CD4-positive, alpha-beta T cell treated with Interleukin-17A for 1 hour (primary cell): ENCODE data around the gene ZBTB24.
A peak's percentile ranks its signal among the peaks of the same experiment; 100 is the strongest.
"Not testable (repeated sequence)": the region's sequence is repeated elsewhere in the genome, so short reads cannot be mapped to it uniquely, and the experiment has no call there.

Experiments used
- DNase-seq: peaks from one replicate; pipeline ENCODE4 v3.0.0-alpha.2; 2020

Gene ZBTB24

DNA sequence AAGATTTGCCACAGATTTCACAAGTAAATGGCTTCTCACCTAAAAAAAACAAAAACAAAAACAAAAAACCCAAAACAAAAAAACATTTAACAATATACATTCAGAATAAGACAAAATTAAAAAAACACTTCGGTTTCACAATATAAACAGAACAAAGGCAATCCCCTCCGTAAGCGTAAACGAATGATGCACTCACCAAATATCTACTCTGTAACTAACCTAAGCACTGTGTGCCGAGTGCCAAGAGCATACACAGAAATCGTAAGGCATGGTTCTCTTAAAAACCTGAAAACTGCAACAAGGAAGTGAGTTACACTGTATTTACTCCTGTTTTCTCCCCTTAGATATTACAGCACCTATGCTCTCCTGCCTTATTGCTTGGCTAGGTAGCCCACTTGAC lies 15.3 kb downstream of the ZBTB24 start:
- no peak for DNase-seq

DNA sequence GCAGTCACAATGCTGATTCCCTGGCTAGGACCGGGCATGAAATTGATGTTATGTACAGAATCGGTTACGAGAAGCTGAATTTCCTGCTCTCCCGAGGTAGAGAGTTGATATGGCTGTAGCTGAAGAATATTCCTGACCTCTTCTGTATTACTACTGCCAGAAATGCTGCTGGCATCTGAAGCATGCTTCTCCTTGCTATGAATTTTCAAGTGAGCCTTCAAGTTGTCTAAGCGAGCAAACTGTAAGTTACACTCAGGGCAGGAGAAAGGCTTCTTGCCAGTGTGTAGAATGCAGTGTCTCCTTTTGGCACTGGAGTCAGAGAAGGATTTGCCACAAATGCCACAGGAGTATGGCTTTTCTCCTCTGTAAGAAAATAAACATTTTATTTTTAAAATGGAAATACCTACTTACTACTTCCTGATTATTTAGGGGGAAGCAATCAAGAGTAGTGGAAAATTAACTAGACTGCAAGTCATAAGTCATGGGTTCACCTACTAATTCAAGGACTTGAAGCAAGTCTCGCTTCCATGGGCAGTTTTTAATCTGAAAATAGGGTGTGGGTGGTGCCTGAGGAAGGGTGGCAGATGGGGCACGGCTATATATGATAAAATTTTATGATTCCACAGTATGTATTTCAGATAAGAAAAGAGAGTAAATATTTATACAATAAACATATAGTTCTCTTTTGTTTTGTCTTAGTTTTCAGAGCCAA lies 16.7 kb downstream of the ZBTB24 start:
- DNase-seq: no peak

DNA sequence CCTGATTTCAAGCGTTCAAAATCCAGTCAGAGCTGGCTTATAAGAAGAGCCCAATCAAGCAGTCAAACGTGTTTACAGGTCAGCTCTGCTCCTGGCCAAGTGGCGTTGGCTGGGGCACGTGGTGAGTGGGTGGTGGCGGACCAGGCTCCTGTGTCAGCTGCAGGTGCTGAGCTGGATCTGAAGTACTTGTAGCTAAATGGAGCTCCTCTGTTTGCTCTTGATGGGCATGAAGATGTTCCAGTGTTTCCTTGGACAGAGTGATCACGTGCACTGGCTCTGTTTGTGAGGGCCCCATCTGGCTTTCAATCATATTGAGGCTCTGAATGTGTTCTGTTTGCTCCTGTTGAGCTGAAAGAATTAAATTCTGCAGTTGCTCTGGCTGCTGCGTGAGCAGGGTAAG lies 17.2 kb downstream of the ZBTB24 start:
- no peak for DNase-seq

DNA sequence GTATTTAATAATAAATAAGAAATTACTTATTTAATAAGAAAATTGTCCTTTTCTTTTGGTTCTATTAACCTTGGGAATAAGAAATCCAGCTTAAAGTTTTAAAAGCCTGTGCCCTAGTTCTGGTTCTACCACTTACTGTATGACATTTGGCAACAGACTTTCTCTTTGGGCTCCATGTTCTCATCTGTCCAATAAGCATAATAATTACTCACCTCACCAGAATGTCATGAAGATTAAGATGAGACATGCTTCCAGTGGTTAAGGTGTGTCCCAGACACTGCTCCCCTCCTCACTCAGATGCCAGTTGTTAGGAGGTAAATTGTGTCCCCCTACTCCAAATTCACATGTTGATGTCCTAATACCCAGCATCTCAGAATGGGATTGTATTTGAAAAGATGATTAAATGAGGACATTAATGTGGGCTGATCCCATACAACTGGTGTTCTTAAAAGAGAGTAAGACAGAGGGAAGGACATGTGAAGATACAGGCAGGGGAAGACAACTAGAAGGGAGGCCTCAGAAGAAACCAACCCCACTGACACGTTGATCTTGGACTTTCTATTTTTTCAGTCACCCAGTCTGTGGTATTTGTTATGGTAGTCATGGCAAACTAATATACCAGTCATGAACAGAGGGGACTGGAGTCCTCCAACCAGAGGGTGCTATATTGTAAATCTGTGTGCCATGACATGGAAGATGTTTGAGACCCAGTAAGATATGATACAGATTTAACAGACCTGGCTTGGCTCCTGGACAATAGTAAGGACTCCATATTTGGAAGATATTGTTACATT lies 21.1 kb downstream of the ZBTB24 start:
- no peak for DNase-seq

DNA sequence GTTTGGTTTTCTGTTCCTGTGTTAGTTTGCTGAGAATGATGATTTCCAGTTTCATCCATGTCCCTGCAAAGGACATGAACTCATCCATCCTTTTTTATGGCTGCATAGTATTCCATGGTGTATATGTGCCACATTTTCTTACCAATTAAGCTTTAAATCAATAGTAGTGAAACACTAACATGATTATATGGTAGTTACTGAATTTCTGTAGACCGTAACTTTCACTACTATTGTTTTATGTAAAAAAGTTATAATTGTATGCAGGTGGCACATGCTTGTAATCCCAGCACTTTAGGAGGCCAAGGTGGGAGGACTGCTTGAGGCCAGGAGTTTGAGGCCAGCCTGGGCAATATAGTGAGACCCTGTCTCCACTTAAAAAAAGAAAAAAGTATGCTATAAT lies 21.8 kb downstream of the ZBTB24 start:
- not testable (repeated sequence) for DNase-seq

DNA sequence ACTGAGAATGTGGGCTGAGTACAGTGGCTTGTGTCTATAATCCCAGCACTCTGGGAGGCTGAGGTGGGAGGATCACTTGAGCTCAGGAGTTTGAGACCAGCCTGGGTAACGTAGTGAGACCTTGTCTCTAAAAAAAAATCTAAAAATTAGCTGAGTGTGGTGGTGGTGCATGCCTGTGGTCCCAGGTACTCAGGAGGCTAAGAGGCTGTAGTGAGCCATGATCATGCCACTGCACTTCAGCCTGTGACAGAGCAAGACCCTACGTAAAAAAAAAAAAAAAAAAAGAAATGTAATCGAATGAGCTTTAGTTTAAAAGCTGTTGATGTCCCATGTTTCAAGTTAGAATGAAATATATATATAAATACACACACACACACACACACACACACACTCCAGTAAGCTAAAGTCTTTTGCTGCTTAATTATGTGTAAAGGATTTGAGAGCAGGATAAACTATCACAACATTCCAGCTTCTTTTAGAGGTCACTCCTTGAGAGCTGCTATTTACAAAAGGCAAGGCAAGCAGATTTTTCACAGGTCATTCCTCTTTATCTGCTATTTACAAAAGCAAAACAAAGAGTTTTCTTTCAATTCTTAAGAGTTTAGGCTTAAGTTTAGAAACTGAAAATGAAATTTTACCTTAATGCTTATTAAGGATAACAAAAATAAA lies 22.7 kb downstream of the ZBTB24 start:
- DNase-seq: no peak

DNA sequence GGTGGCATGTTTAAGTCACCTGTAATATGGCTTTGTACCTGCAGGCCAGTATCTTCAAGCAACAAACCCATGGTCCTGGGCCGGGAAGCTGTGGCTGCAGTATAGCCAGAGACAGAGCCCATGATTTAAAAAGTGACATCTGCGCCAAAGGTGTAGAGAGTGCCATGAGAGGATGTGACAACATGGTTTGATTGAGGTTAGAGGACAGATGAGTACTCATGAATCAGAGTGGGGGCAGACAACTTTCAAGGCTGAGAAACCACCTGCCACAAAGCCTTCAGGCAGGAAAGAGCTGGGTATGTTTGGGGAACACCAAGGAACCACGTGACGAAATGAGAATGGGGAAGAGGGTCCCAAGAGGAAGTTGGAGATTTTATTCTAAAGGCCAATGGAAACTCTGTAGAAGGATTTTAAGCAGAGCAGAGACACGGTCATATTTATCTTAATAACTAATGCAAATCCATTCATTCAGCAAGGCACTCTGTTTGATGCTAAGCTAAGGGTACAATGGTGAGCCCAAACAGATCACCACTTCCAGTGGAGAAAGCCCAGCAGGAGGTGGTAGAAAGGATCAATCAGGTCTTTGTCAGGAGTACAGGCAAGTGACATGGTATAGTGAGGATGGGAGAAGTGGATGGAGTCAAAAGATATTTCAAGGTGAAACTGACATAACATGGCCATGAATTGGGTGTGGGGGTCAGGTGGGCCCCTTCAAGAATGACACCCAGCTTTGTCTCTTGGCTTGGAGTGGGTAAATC lies 24.1 kb downstream of the ZBTB24 start:
- peak; percentile 66 for DNase-seq

DNA sequence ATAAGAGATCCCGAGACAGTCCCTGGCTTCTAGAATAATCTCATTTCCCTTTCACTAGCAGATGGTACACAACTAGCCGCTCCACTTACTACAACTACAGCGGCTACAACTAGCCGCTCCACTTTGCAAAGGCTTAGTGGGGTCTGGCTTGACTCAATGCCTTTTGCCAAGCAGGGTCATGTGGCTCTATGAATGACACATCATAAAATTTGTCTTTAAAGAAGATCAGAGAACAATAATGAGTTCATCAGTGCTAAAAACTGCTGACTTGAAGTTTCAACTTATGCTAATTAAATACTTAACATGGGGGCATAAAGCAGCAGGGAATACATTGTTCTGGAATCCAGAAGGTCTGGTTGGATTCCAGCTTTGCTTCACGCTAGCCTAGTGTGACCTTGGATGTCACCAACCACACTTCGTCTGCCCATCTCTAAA lies 25.4 kb downstream of the ZBTB24 start:
- DNase-seq: no peak

DNA sequence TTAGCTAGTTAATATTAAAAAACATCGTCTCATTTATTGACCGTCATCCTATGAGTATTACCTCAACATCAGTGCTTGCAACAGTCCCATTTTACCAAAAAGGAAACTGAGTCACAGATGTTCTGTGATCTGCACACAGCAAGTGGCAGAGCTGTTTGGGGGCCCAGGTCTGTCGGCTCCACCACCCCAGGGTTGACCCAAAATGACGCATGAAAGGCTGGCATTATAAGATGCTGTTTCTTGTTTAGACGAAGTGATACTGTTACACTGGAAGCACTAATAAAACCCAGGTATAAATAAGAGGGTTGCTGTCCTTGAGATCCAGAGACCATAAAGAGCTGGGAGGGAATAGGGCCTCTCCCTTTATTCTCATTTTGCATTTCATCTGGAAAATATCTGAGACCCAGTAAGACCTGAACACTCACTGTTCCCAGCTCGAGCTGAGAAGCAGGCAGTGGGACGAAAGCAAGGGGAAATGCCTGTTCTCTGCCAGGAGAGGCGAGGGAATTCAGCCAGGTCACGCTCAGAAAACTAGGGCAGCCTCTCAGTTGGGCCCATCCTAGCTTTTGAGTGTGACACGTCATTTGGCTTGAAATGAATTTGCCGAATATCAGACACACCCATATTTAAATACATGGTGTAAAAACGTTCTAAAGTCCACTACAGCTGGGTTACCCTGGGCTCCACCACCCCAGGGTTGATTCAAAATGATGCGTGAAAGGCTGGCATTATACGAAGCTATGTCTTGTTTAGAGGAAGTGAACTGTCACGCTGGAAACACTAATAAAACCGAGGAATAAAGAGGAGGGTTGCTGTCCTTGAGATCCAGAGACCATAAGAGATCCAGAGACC lies 26.1 kb downstream of the ZBTB24 start:
- DNase-seq: no peak

DNA sequence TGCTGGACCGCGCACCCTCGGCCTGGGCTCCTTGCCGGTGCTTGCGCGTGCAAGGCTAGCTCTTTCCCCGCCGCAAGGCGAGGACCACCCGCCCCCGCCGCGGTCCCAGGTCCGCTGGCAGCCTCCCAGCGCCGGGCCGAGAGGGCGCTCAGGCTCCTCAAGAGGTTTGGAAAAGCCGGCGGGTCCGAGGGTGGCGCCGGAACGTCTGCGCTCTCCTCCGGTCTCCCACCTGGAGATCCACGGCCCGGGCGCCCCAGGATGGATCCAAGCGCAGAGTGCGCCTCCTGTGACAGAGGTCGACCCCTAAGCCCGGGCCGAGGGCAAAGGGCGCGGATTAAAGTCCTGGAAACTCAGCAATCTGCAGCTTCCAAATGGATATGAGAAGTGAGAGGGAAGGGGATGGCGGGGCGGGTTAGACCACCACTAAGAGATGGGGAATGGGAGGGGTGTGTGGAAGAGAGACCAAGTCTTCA lies 26.9 kb downstream of the ZBTB24 start:
- DNase-seq: no peak

DNA sequence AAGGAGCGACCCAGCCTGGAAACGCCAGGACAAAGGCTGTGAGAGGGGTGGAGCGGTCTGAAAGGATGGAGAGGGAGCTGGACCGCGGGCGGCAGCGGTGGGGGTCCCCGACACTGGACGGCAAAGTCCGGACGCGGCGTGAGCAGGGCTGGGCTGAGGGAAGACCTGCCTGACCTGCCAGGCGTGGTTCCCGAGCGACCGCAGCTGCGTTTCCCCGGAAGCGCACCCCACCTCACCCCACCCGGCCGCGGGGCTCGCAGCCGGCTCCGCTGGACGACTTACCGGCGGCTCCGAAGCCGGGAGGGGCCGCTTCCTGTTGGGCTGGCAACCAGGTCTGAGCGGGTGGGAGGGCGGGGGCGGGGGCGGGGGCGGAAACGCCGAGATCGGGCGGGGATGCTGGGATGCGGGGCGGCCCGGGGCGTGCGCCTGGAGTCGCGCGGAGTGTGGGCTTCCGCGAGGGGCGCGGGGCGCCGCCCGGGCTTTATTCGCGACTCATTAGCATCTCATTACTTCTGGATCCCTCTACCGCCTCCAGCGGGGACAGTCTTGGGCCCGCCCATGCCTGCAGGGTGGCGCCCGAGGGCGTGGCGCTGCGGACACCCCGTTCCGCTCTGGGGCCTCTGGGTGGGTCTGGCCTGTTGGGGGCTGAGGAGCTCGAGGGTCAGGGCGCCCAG lies 27.4 kb downstream of the ZBTB24 start, which contains the start of gene MICAL1:
MICAL1 (minus strand) TSS at position 336 of the 674 bp plus-strand sequence. CDS start 1,576 bp downstream, outside the sequence.
- peak; percentile 82 for DNase-seq

DNA sequence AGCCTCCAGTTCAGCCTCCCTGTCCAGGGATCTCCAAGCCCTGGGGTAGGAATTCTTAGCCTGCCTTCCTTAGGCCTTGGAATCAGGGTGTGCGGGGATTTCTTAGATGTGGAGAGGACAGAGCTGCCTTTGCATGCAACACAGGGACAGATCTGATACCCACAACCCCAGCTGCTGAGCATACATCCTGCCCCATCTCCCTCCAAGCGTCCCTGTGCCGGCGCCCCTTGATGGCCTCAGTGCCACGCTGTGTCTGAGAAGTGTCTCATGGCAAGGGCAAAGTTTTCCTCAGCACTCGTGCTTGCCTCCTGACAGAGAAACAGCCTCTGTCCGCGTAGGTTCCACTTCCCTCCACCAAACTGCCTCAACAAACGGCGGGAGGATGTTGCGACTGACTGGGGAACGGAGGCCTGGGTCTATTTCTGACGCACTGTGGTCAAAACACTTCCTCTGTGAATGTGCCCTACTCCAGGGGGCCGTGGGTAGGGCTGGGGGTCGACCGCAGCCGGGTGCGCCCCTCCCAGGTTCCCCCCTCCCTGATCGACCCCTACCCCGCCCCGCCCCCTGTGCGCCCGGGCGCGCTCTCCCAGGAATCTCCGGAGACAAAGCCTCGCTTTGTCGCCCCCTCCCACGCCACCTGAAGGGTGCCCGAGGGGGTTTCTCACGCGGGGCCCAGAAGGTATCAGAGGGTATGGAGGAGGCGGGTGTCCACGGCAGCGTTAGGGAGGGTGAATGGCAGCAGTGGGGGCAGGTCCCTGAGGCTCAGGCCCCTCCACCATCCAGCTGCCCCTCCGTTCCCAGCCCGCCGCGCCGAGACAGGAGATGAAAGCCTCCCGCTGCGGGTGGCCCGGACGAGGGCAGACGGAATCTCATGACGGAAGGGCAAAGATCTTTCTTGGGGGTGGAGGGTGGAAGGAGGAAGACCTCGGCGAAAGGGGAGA lies 28.3 kb downstream of the ZBTB24 start:
- peak; percentile 82 for DNase-seq

DNA sequence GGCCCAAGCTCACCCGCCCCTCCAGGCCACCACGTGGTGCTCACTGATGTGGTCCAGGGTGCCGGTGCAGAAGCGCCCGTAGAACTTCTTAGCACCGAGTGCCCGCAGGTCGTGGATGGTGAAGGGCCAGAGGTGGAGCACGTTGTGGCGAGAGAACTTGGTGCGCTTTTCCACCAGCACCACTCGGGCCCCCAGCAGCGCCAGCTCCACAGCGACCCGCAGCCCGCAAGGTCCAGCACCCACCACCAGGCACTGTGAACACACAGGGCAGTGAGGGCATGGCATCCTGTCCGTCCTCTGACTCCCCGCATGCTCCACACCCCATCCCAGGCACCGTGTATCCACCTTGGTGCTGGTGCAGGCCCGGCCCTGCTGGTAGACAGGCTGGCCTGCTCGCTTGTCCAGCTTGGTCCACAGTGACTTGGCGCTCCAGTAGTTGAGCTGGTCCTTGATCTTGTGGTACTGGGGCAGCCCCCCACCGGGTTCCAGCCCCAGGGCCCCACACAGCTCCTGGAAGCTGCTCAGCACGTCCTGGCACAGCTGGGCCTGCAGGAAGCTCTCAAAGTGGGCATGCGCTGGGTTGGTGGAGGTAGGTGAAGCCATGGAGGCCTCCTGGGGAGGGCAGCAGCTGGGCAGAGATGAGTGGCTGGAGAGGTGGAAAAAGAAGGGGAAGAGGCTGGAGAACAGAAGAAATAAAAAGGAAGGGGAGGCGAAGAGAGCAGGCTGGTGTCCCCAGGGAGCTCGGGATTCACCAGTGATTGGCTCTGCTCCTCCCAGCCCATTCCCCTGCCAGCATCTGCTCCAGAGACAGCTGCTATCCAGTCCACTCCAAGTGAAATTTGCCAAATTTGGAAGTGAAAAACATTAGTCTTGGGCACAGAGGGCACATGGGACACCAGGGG lies 29.2 kb downstream of the ZBTB24 start:
- no peak for DNase-seq

DNA sequence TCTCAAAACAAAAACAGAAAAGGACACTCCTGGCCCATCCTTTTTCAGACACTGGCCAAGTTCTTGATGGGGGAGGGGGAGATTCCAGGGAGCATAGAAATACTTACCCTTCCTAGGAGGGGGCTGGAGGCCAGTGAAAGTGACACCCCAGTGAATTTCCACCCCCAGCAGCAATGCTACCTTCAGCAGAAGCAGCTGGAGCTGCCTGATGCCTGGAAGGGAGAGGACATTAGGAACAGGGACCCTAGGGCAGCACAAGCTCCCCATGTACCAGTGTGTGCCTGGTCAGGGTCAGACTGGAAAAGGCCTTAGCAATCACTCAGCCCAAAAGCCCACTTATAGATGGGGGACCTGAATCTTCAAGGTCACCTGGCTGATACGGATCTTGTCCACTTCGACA lies 29.9 kb downstream of the ZBTB24 start:
- no peak for DNase-seq

DNA sequence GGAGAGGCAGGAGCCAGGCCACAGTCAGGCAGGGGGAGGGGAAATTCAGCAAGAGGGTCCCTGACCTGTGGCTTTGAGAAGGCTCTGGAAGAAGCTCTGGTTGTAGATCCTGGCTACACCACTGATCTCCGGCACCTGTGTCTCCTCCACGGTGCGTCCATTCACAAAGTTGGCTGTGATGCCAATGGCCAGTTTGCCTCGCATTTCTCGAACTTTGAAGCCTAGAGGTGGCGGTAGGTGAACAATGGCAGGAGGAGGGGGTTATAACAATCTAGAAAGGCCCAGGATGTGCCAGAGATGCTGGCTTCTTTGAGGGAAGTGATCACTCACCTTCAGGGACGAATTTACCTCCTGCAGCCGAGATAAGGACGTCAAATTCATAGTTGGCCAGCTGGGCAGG lies 30.8 kb downstream of the ZBTB24 start:
- no peak for DNase-seq

DNA sequence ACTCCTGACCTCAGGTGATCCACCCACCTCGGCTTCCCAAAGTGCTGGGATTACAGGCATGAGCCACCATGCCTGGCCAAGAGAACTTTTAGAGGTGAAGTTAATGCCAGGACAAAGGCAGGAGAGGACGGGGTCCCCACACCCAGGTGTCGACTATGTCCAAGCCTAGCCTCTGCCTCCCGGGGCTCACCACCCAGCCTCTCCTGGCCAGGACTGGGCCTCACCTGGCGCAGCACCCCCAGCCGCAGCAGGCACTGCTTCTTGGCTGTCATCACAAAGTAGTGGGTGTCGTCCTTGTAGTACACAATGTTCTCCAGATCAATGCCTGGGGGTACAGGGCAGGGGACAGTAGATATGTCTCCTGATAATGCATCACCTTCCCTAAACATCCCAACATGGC lies 31.6 kb downstream of the ZBTB24 start:
- no peak for DNase-seq

DNA sequence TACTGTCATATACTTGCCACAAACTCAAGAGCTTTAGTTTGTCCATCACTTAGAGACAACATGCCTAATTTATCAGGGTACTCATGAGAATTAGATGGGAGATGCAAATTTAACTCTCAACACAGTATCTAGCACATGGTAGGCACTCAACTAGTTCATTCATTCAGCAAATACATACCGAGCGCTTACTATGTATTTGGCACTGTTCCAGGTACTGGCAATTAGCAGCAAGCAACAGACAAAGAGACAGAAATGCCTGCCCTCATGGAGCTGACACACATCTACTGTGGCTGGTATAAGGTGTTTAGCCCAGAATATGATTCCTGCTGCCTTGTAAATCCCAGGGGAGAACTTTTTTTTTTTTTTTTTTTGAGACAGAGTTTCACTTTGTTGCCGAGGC lies 32.2 kb downstream of the ZBTB24 start:
- DNase-seq: no peak

DNA sequence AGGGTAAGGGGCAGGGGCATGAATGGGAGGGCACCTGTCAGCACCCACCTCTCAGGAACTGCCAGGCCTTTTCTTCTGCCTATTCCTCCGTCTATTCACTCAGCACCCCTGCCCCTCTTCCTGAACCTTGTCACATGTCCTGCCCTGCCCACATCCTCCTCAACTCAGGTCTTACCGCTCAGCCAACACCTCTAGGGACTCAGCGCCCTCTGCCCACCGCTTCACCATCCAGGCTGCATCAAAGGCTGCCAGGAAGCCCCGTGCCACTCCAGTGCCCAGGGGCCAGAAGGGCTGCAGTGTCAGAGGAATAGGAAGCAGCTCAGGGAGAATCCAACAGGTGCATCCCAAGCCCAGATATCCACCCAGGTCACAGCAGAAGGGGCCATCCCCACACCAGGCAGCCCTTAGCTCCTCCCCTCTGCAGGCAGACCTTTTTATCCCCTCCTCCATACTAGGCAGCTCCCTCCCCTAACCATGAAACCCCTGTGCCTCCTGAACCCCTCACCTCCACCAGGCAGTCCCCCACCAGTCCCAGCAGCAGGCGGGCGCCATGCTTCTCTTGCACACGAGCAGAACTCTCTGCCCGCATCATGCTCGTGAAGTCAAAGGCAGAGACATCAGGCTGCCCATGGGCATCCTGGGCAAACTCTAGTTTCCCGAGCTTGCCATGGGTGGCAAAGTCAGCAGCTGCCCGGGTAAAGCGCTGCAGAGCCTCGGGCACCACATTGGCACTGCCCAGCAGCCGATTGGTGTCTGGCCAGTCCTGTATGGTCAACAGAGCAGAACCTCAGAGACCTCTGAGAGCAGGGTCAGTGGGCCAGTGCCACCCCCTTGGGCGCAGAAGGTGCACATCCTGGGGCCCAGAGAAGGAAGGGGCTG lies 33.0 kb downstream of the ZBTB24 start:
- peak; percentile 55 for DNase-seq
